NCI-H510A treated with DMSO at 0.1 percent for 48 hours (cell line): ENCODE measurements around the gene CHRNE.

Experiments
- DNase-seq: peaks from one replicate; lab custom pipeline; 2025; lab: John Stamatoyannopoulos, UW

Gene CHRNE

DNA sequence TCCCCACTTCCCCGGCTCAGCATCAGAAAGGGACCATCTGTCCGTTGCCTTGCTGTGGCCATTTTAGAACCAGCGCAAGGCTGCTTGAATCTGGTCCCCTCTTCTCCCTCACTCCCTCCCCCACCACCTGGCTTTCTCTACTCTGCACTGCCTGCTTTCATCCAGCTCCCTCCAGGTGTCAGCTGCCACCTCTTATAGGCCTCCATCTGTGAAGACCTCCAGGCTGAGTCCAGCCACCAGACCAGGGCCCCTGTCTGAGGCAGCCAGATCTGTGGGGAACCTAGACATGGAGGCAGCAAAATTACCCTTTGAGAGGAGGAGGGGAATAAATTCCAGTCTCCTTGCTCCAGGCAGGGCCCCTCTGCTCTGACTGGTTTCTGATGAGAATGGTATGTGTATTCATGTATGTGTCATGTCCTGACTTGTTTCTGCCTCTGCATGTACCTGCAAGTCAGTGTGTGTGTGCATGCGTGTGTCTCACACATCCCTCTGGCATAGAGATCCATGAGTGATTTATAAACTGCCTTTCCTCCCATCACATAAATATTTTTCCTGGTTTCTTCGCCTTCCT lies 48.7 kb downstream of the CHRNE start:
- DNase-seq, result peak; percentile 89

DNA sequence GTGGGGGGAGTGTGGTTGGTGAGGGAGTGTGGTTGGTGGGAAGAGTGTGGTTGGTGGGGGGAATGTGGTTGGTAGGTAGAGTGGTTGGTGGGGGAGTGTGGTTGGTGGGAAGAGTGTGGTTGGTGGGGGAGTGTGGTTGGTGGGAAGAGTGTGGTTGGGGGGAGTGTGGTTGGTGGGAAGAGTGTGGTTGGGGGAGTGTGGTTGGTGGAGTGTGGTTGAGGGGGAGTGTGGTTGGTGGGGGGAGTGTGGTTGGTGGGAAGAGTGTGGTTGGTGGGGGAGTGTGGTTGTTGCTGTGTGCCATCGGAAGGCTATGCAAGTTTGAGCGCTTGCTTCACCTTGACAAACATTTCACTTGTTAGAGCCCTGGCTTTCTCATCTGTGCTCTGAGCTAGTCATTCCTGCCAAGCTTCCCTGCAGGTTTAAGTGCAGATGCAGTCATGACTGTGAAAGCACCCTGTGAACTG lies 49.7 kb downstream of the CHRNE start:
- peak; percentile 66 for DNase-seq

DNA sequence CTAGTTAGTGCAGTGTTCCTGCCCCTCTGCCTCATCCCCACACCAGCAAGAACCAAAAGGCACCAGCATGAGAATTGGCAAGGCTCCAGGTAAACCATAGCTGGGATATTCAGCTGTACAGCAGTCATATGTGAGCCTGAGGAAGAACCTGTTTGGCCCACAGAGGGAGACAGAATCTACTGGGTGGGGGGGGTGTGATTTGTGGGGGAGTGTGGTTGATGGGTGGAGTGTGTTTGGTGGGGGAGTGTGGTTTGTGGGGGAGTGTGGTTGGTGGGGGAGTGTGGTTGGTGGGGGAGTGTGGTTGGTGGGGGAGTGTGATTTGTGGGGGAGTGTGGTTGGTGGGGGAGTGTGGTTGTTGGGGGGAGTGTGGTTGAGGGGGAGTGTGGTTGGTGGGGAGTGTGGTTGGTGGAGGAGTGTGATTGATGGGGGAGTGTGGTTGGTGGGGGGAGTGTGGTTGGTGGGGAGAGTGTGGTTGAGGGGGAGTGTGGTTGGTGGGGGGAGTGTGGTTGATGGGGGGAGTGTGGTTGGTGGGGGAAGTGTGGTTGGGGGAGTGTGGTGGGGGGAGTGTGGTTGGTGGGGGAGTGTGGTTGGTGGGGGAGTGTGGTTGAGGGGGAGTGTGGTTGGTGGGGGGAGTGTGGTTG lies 50.2 kb downstream of the CHRNE start:
- peak; percentile 73 for DNase-seq

GRCh38 chr17:4851084-4851483 lies 51.8 kb downstream of the CHRNE start:
- no peak for DNase-seq

DNA sequence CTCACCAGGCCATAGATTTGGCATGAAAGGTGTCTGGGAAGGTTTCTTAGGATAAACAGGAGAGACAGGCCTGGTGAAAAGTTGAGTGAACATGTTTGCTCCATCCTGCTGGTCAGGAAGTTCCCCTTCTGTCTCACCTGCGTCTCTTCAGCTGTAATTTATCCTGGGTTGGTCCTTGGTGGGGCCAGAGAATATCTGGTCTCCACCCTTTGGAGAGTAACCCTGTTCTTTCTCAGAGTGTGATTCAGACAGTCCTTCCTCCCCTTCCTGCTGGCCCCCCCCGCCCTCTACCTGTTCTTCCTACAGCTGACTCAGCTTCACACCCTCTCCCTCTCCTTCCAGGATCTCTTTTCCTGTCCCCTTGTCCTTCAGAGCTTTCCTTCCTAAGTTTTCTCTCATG lies 52.7 kb downstream of the CHRNE start:
- no peak for DNase-seq

GRCh38 chr17:4849011-4849536 lies 53.8 kb downstream of the CHRNE start:
- DNase-seq, result no peak
